GM21423 (cell line): Measurements from ENCODE around the gene FRAS1.

Experiments used
- ATAC-seq: cut with Tn5 transposase; IDR thresholded peaks from one replicate; pipeline ENCODE4 v1.9.1; 2021; ENCODE audit warnings: mild to moderate bottlenecking, moderate library complexity; ENCODE audit not compliant: unreplicated experiment

Gene FRAS1

DNA sequence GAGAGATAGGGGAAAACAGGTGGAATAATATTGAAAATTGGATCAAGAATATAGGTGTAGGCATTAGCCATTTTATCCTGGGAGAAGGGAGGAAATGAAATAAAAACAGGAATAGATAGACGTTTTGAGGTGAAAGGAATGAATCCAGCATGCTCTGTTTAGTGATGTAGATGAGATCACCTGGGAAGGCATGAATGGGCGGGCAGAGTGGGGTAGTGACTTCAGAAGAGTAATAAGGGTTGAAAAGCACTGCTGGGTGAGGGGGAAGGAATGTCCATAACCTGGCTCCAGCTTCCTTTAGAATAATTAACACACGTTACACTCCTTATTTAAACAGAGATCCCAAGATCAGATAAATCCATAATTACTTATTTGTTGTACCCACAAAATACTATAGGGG, 303.3 kb downstream of the FRAS1 start:
- no peak for ATAC-seq

- ATAC-seq, result no peak
Observed at GRCh38 chr4:78361621-78362120, 304.5 kb downstream of the FRAS1 start.

- ATAC-seq, result no peak
Observed at GRCh38 chr4:78362310-78362709, 305.2 kb downstream of the FRAS1 start.

- ATAC-seq, result no peak
Observed at GRCh38 chr4:78363031-78363570, 306.0 kb downstream of the FRAS1 start.

- no peak for ATAC-seq
Observed at GRCh38 chr4:78369679-78370078, 312.6 kb downstream of the FRAS1 start.

GRCh38 chr4:78370631-78371372, 313.7 kb downstream of the FRAS1 start:
- ATAC-seq, result no peak

GRCh38 chr4:78372355-78372988, 315.3 kb downstream of the FRAS1 start:
- ATAC-seq, result no peak

- ATAC-seq, result no peak
Observed at GRCh38 chr4:78377555-78377954, 320.4 kb downstream of the FRAS1 start.

DNA sequence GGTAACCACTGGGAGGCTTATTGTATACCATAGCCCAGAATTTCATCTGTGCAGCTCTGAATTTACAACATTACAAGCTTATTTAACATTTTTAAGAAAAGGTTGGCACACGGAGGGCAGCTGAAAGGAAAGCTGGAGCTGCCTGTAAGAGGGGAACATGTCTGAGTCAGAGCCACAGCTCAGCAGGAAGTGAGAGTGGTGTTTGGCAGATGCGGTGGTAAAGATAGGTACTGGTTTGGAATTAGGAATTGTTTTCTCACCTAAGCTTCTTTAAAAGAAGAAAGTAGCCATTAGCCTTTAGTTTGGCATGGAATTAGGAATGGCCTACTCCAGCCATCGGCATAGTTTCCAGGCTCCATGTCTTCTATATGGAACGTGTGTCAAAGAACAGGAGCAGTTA, 321.9 kb downstream of the FRAS1 start:
- ATAC-seq, result no peak

GRCh38 chr4:78379991-78380729, 323.0 kb downstream of the FRAS1 start:
- ATAC-seq, result no peak

GRCh38 chr4:78386679-78387078, 329.6 kb downstream of the FRAS1 start:
- no peak for ATAC-seq

GRCh38 chr4:78395642-78396041, 338.5 kb downstream of the FRAS1 start:
- ATAC-seq, result no peak

DNA sequence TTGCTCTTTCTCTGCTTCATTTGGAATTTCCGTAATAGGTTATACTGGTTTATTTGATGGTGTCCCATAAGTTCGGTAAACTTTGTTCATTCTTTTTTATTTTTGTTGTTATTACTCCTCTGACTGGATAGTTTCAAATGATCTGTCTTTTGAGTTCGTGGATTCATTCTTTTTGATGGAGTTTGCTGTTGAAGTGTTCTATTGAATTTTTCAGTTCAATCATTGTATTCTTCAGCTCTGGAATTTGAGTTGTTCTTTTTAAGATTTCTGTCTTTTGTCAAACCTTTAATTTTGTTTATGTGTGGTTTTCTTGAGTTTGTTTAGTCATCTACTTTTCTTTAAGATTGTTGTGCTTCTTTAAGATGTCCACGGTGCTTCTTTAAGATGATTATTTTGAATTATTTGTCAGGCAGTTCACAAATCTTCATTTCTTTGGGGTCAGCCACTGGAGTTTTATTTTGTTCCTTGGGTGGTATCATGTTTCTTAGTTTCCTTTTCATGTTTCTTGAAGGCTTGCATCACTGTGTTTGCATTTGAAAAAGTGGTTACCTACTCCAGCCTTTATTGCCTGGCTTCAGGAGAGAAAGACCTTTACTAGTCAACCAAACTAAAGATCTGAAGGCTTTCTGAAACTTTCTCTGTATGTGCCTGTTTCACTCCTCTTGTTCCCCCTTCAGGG, 339.6 kb downstream of the FRAS1 start:
- ATAC-seq, result no peak

DNA sequence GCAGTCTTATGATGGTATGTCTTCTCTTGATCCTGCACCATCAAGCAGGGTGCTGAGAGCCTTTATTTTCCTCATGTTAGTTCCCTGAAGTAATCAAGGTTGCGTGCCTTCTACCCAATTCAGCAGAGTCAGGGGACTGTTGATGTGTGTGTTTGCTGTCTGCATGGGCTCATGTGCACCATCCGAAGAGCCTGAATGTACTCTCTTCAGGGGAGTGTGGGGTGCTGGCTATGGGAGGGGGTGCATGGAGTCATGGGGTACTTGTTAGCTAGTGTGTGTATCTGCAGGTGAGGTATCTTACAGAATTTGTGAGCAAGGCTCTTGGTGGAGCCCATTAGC, 340.1 kb downstream of the FRAS1 start:
- no peak for ATAC-seq

DNA sequence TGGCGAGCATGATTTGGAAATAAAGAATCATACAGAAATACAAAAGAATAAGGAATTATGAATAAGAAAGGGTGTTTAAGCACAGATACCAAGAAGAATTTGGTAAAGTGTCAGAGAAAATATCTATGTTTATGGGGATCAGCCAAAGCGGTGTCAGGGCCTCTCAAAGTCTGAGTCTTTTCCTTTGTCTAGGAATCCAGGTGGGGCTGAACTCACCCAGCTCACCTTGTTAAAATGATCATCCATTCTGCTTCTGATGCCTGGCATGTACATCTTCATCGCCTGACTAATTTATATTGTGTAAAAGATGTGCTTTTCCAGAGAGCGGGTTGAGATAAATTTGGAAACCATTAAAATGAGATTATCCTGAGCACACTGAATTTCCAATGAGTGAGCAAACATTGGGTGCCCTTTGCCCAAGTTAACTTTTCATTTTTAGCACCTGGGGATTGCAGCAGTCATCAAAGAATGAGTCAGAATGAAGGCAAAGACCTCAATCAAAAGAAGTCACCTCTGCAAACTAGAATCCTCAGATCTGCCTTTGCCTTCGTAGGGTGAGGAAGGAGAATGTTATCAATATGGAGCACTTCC, 352.6 kb downstream of the FRAS1 start:
- ATAC-seq, result no peak

- ATAC-seq, result no peak
Observed at GRCh38 chr4:78410225-78410624, 353.1 kb downstream of the FRAS1 start.

GRCh38 chr4:78410676-78411075, 353.6 kb downstream of the FRAS1 start:
- ATAC-seq, result no peak

- ATAC-seq, result no peak
Observed at GRCh38 chr4:78414116-78414515, 357.0 kb downstream of the FRAS1 start.

DNA sequence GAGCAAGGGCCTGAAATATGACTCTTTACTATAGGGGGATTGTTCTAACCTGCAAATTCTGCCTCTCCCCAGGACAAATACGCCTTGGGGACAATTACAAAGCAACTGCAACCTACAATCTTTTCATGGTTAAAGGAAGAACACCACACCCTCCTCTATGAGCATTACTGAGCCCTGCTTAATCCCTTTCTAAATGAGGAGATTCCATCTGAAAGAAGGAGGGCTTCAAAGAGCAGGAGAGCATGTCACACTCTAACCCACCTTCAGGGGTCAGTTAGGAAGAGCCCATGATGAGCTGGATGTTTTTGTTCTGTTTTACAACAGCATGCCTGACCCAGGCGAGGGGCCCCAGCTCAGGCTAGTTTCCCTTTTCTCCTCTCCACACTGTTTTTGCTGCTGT, 360.5 kb downstream of the FRAS1 start:
- ATAC-seq, result no peak

- no peak for ATAC-seq
Observed at GRCh38 chr4:78418406-78418805, 361.3 kb downstream of the FRAS1 start.

GRCh38 chr4:78423790-78424189, 366.7 kb downstream of the FRAS1 start:
- ATAC-seq, result no peak
